IMR-90 (cell line): Measurements from ENCODE around the gene RUNDC1. TPM values are rescaled to one million over a fixed set of nuclear protein-coding genes. Genes with fewer than 3 reads are reported as not detected.

Experiments used
- ATAC-seq: fragments of 200-7000 bp; cut with Tn5 transposase; 2 replicates; pipeline ENCODE4 v1.9.1; 2020; ENCODE audit warnings: low read depth, mild to moderate bottlenecking, moderate library complexity
- BruUV-seq: library from RNA; stranded (reverse); fragments of 400-500 nt; replicated peaks from 2 replicates; lab custom pipeline; 2021; lab: Mats Ljungman, UMichigan
- CTCF ChIA-PET: fragments of 300-600 bp; formaldehyde crosslinking; extraction: SDS; loops from one replicate; lab custom pipeline; 2021; ENCODE audit warnings: antibody characterized with exemption; lab: Yijun Ruan, JAX
- POLR2A ChIA-PET: fragments of 300-600 bp; sonication (Branson Sonifier 250); formaldehyde crosslinking; loops from one replicate; lab custom pipeline; 2022; ENCODE audit warnings: antibody characterized with exemption; ENCODE audit not compliant: unreplicated experiment; lab: Charles Lee
- DNase-seq: peaks from one replicate; pipeline ENCODE4 v3.0.0; 2013
- H2AFZ ChIP-seq: replicated peaks from 2 replicates; pipeline ENCODE3; 2013; ENCODE audit warnings: low read length, mild to moderate bottlenecking; ENCODE audit not compliant: poor library complexity
- H2AK5ac ChIP-seq: 2 replicates; pipeline ENCODE4 v1.6.1; 2013; ENCODE audit warnings: low read depth, low read length, inconsistent platforms
- H2AK9ac ChIP-seq: replicated peaks from 2 replicates; pipeline ENCODE3; 2013; ENCODE audit warnings: mild to moderate bottlenecking, low read depth, low read length, moderate library complexity; ENCODE audit not compliant: poor library complexity
- H2BK120ac ChIP-seq: 2 replicates; pipeline ENCODE4 v1.6.1; 2013; ENCODE audit warnings: low read depth, low read length, inconsistent platforms
- H2BK15ac ChIP-seq: 3 replicates; pipeline ENCODE4 v1.6.1; 2013; ENCODE audit warnings: low read depth, low read length, inconsistent platforms
- H2BK20ac ChIP-seq: 2 replicates; pipeline ENCODE4 v1.6.1; 2013; ENCODE audit warnings: low read depth, mild to moderate bottlenecking, inconsistent platforms, low read length, moderate library complexity
- H2BK5ac ChIP-seq: 2 replicates; pipeline ENCODE4 v1.6.1; 2013; ENCODE audit warnings: mild to moderate bottlenecking, low read depth, low read length, inconsistent platforms; ENCODE audit not compliant: poor library complexity, severe bottlenecking
- H3K14ac ChIP-seq: replicated peaks from 2 replicates; pipeline ENCODE4 v1.6.1; 2013; ENCODE audit warnings: low read depth, low read length, inconsistent platforms
- H3K18ac ChIP-seq: 2 replicates; pipeline ENCODE4 v1.6.1; 2013; ENCODE audit warnings: low read depth, low read length, control low read depth
- H3K23ac ChIP-seq: 2 replicates; pipeline ENCODE4 v1.6.1; 2013; ENCODE audit warnings: low read depth, low read length, inconsistent platforms
- H3K27ac ChIP-seq: 2 replicates; pipeline ENCODE4 v1.5.1; 2013; ENCODE audit warnings: mild to moderate bottlenecking, control low read depth, low read length; ENCODE audit not compliant: insufficient read depth
- H3K27me3 ChIP-seq: 2 replicates; pipeline ENCODE4 v1.6.1; 2013; ENCODE audit warnings: low read length; ENCODE audit not compliant: control insufficient read depth, insufficient read depth
- H3K36me3 ChIP-seq: 2 replicates; pipeline ENCODE4 v1.6.1; 2013; ENCODE audit warnings: low read length, mixed read lengths; ENCODE audit not compliant: control insufficient read depth, insufficient read depth
- H3K4ac ChIP-seq: 2 replicates; pipeline ENCODE4 v1.6.1; 2013; ENCODE audit warnings: low read depth, low read length, inconsistent platforms
- H3K4me1 ChIP-seq: 2 replicates; pipeline ENCODE4 v1.6.1; 2013; ENCODE audit warnings: low read length, mixed read lengths; ENCODE audit not compliant: control insufficient read depth, insufficient read depth
- H3K4me2 ChIP-seq: 2 replicates; pipeline ENCODE4 v1.6.1; 2013; ENCODE audit warnings: low read depth, mild to moderate bottlenecking, control low read depth, low read length, moderate library complexity
- H3K4me3 ChIP-seq: 2 replicates; pipeline ENCODE4 v1.5.1; 2013; ENCODE audit warnings: low read depth, mild to moderate bottlenecking, control low read depth, low read length, moderate library complexity; ENCODE audit not compliant: insufficient read depth
- H3K56ac ChIP-seq: 2 replicates; pipeline ENCODE4 v1.6.1; 2013; ENCODE audit warnings: low read length, inconsistent platforms; ENCODE audit not compliant: insufficient read depth; ENCODE audit errors: extremely low read depth
- H3K79me1 ChIP-seq, 2 experiments: 2 replicates each; pipeline ENCODE4 v1.6.1; 2013; ENCODE audit warnings: low read length in 2 of 2, inconsistent platforms in 1 of 2, low read depth in 1 of 2
- H3K9ac ChIP-seq: 2 replicates; pipeline ENCODE4 v1.6.1; 2013; ENCODE audit warnings: low read depth, low read length, control low read depth
- H3K9me1 ChIP-seq: 2 replicates; pipeline ENCODE4 v1.6.1; 2013; ENCODE audit warnings: low read length, inconsistent platforms; ENCODE audit not compliant: insufficient read depth
- H3K9me3 ChIP-seq: 2 replicates; pipeline ENCODE4 v1.6.1; 2013; ENCODE audit warnings: low read length; ENCODE audit not compliant: control insufficient read depth, insufficient read depth
- H4K20me1 ChIP-seq: 2 replicates; pipeline ENCODE4 v1.6.1; 2013; ENCODE audit warnings: low read length, inconsistent platforms; ENCODE audit not compliant: insufficient read depth
- H4K5ac ChIP-seq: 2 replicates; pipeline ENCODE4 v1.6.1; 2013; ENCODE audit warnings: mild to moderate bottlenecking, low read depth, low read length, control low read depth
- H4K8ac ChIP-seq, 2 experiments: 2 replicates each; pipeline ENCODE4 v1.6.1; 2013; ENCODE audit warnings: low read depth in 2 of 2, low read length in 2 of 2, control low read depth in 1 of 2, inconsistent platforms in 1 of 2
- H4K91ac ChIP-seq: 2 replicates; pipeline ENCODE4 v1.6.1; 2013; ENCODE audit warnings: low read depth, low read length, inconsistent platforms; ENCODE audit not compliant: insufficient read depth
- BHLHE40 ChIP-seq: fragments of 150-350 bp; IDR thresholded peaks from 2 replicates; pipeline ENCODE4 v1.6.1; 2016; ENCODE audit warnings: mild to moderate bottlenecking, low read depth, low read length
- CEBPB ChIP-seq: IDR thresholded peaks from 2 replicates; pipeline ENCODE4 v1.6.1; 2012; ENCODE audit warnings: low read depth, low read length, improper control_type of control experiment
- CHD1 ChIP-seq: IDR thresholded peaks from 2 replicates; pipeline ENCODE4 v1.6.1; 2012; ENCODE audit warnings: low read depth, low read length, improper control_type of control experiment
- CTCF ChIP-seq: conservative IDR thresholded peaks from 2 replicates; pipeline ENCODE4 v1.5.1; 2012; ENCODE audit warnings: mild to moderate bottlenecking, low read depth, low read length, improper control_type of control experiment
- ELK1 ChIP-seq: fragments of 150-350 bp; IDR thresholded peaks from 2 replicates; pipeline ENCODE4 v1.6.1; 2016; ENCODE audit warnings: low read depth, mild to moderate bottlenecking, low read length, moderate library complexity, borderline replicate concordance
- FOS ChIP-seq: fragments of 150-350 bp; IDR thresholded peaks from 2 replicates; pipeline ENCODE4 v1.6.1; 2016; ENCODE audit warnings: low read depth, low read length
- MAFK ChIP-seq: IDR thresholded peaks from 2 replicates; pipeline ENCODE4 v1.6.1; 2012; ENCODE audit warnings: low read depth, low read length, improper control_type of control experiment
- MAZ ChIP-seq: IDR thresholded peaks from 2 replicates; pipeline ENCODE4 v1.6.1; 2012; ENCODE audit warnings: low read depth, mild to moderate bottlenecking, low read length, improper control_type of control experiment, moderate library complexity, borderline replicate concordance
- MXI1 ChIP-seq: IDR thresholded peaks from 2 replicates; pipeline ENCODE4 v1.6.1; 2012; ENCODE audit warnings: low read depth, mild to moderate bottlenecking, low read length, moderate library complexity, borderline replicate concordance
- NFE2L2 ChIP-seq: fragments of 150-350 bp; IDR thresholded peaks from 2 replicates; pipeline ENCODE4 v1.6.1; 2016; ENCODE audit warnings: low read depth, mild to moderate bottlenecking, low read length
- POLR2A ChIP-seq: IDR thresholded peaks from 2 replicates; pipeline ENCODE4 v1.6.1; 2012; ENCODE audit warnings: mild to moderate bottlenecking, low read depth, low read length
- RAD21 ChIP-seq: IDR thresholded peaks from 2 replicates; pipeline ENCODE4 v1.6.1; 2012; ENCODE audit warnings: low read length, improper control_type of control experiment
- RCOR1 ChIP-seq: IDR thresholded peaks from 2 replicates; pipeline ENCODE4 v1.6.1; 2012; ENCODE audit warnings: mild to moderate bottlenecking, low read length, improper control_type of control experiment; ENCODE audit not compliant: insufficient replicate concordance
- RFX5 ChIP-seq: IDR thresholded peaks from 2 replicates; pipeline ENCODE4 v1.8.0; 2012; ENCODE audit warnings: low read depth, mild to moderate bottlenecking, low read length, moderate library complexity
- SMC3 ChIP-seq: fragments of 150-350 bp; IDR thresholded peaks from 2 replicates; pipeline ENCODE4 v1.6.1; 2016; ENCODE audit warnings: low read depth, mild to moderate bottlenecking, antibody characterized with exemption, low read length, moderate library complexity
- USF2 ChIP-seq: fragments of 150-350 bp; IDR thresholded peaks from 2 replicates; pipeline ENCODE4 v1.6.1; 2017; ENCODE audit warnings: mild to moderate bottlenecking, antibody characterized with exemption, low read length, low read depth
- WGBS, 2 experiments: methylation state at CpG; one replicate each; pipeline versions ENCODE4 v1.1.5 to v1.1.7; 2013; ENCODE audit warnings: missing lambda C conversion rate in 2 of 2; ENCODE audit not compliant: insufficient read length in 1 of 2; ENCODE audit errors: extremely low coverage in 2 of 2; 5-methylcytosine and 5-hydroxymethylcytosine counted together
- dilution Hi-C: fragments of 300-500 bp; cut with HindIII; formaldehyde crosslinking; loops from one replicate; pipeline ENCODE4 v1.14.3; 2018; ENCODE audit warnings: low sequenced_read_pairs; ENCODE audit not compliant: unreplicated experiment
- in situ Hi-C: fragments of 300-500 bp; cut with MboI; formaldehyde crosslinking; loops from 3 replicates; pipeline ENCODE4 v1.14.3; 2019; ENCODE audit warnings: low sequenced_read_pairs, inconsistent platforms, mixed read lengths
- intact Hi-C: fragments of 100-400 bp; cut with micrococcal nuclease; formaldehyde crosslinking; loops from 2 replicates; pipeline ENCODE4 v1.10.0; 2022
- polyA plus RNA-seq, 3 experiments: library from polyadenylated mRNA; depleted of rRNA; stranded (reverse); fragments of >200 nt; gene quantifications; 2 replicates each; pipeline ENCODE4 v1.2.3, GENCODE V29; 2012; ENCODE audit warnings: low replicate concordance in 1 of 3
- total RNA-seq: library from RNA; depleted of rRNA; stranded (reverse); fragments of >200 nt; gene quantifications from 2 replicates; pipeline ENCODE4 v1.2.3, GENCODE V29; 2012

Gene RUNDC1
- total and polyA plus RNA-seq, 2 of the 4 experiments (the other 2 are of a cell fraction) = 7.0 to 7.9 TPM

- POLR2A ChIA-PET = no interaction called here
- H4K5ac ChIP-seq = no peak overlapping the region
- no peak overlapping the region for H3K56ac ChIP-seq
- H3K4me1 ChIP-seq = no peaks in the 10 kb centered on the region; the same call in 1 of the 2 replicates
- H3K14ac ChIP-seq = 0 out of 2 replicates have a peak overlapping the region, but pooled peaks have one; percentile 39
- no peak overlapping the region for H3K18ac ChIP-seq
- H3K79me1 ChIP-seq = peaks cover 6 to 28% of the 10 kb centered on the region in 2 experiments; a peak in 3 of 4 replicates
- no peak overlapping the region for H3K27ac ChIP-seq
- H2AFZ ChIP-seq = no peak overlapping the region
- no peak overlapping the region for H3K23ac ChIP-seq
- no peak overlapping the region for H3K4ac ChIP-seq
- CTCF ChIA-PET = no interaction called here
- H2AK9ac ChIP-seq = no peak overlapping the region
- H2BK20ac ChIP-seq = no peak overlapping the region
- no peak overlapping the region for H3K9ac ChIP-seq
- 100% methylated on average over 3 of the region's 6 CpGs; no CpG with 5 or more reads in 1 of the 2 experiments for WGBS, 2 experiments
- TF ChIP-seq FOS (no peak), RAD21 (no peak), MXI1 (no peak), CTCF (no peak), MAFK (no peak), CEBPB (no peak), ELK1 (no peak), BHLHE40 (no peak), RCOR1 (no peak), POLR2A (no peak), MAZ (no peak), CHD1 (no peak), SMC3 (no peak), RFX5 (no peak), USF2 (no peak), NFE2L2 (no peak)
- in situ Hi-C loops = loop anchor here (25.0 kb wide), 1 partner anchor 371 kb away; no protein-coding TSS in a partner anchor
- H2BK15ac ChIP-seq = no peak overlapping the region
- H4K8ac ChIP-seq = no peak overlapping the region
- ATAC-seq (no peak), DNase-seq (no peak)
- no peak overlapping the region for H2BK5ac ChIP-seq
- no TSS peak for BruUV-seq
- peaks cover 36% of the 10 kb centered on the region for H3K36me3 ChIP-seq
- no peak overlapping the region for H4K91ac ChIP-seq
- no peak overlapping the region for H3K4me3 ChIP-seq
- H2BK120ac ChIP-seq = no peak overlapping the region
- H2AK5ac ChIP-seq = peak overlapping the region; percentile 9; the same call in 1 of the 2 replicates
- no peak overlapping the region for H3K4me2 ChIP-seq
- no peaks in the 10 kb centered on the region for H3K27me3 ChIP-seq
- no peaks in the 10 kb centered on the region for H4K20me1 ChIP-seq
- intact Hi-C loops = loop anchor here (10.0 kb wide), 1 partner anchor 323 kb away; no protein-coding TSS in a partner anchor
- H3K9me1 ChIP-seq = peaks cover 14% of the 10 kb centered on the region
- H3K9me3 ChIP-seq = no peaks in the 10 kb centered on the region
- dilution Hi-C loops = no loop called here
Measured at GRCh38 chr17:42991471-42991870, 11.1 kb downstream of the RUNDC1 start.
